ENCODE measurements around the gene MATR3.
A peak's percentile ranks its signal among the peaks of the same experiment; 100 is the strongest.

The MATR3 gene

DNA sequence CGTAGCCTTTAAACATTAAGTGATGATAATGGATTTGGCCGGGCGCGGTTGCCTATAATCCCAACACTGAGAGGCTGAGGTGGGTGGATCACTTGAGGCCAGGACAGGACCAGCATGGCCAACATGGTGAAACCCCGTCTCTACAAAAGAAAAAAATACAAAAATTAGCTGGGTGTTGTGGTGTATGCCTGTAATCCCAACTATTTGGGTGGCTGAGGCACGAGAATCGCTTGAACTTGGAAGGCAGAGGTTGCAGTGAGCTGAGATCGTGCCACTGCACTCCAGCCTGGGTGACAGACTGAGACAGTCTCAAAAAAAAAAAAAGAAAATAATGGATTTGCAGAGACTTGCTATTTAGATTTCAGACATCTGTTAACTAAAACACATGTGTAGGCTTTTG, 9.2 kb upstream of the MATR3 start:
- Histone ChIP-seq H3K27ac (ENCODE audit: low read depth, low read length) (no peak overlapping the region), H3K36me3 (ENCODE audit: insufficient read depth, low read length) (peaks cover 45% of the 10 kb centered on the region), H3K4me3 (ENCODE audit: low read depth, low read length) (no peak overlapping the region), H2AFZ (ENCODE audit: low read length, unreplicated experiment) (no peak overlapping the region), H3K27me3 (ENCODE audit: insufficient read depth, low read length) (no peaks in the 10 kb centered on the region), H3K4me1 (ENCODE audit: control insufficient read depth, insufficient read depth, low read length, unreplicated experiment) (peaks cover 10% of the 10 kb centered on the region), H3K79me2 (ENCODE audit: control insufficient read depth, insufficient read depth, low read length, unreplicated experiment) (no peaks in the 10 kb centered on the region)

DNA sequence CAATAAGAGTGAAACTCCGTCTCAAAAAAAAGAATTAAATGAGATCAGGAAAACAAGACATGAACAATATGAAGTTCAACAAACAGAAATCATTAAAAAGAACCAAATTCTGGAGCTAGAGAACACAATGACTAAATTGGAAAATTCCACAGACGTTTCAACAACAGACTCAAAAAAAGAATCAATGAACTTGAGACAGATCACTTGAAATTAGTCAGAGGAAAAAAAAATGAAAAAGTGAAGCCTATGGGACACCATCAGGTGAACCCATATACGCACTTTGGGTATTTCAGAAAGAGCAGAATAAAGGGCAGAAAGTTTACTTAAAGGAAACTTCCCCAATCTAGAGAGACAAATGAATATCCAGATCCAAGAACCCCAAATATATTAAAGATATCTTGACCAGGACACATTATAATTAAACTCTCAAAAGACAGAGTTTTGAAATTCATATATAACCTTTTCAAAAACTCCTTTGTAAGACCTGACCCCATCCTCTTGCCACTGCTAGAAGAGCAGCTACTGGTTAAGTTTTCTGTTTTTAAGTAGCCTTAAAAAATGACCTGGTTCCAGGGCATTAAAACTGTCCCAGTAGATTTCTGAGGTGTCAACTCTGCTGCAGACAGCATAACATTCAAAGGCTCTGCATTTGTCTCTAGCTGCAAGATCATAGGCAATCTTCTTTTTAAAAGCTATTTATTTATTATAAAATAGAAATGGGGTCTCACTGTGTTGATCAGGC, 7.7 kb upstream of the MATR3 start:
- Histone ChIP-seq H3K4me1 (ENCODE audit: control insufficient read depth, insufficient read depth, low read length, unreplicated experiment) (peaks cover 10% of the 10 kb centered on the region), H3K27ac (ENCODE audit: low read depth, low read length) (no peak overlapping the region), H2AFZ (ENCODE audit: low read length, unreplicated experiment) (no peak overlapping the region), H3K79me2 (ENCODE audit: control insufficient read depth, insufficient read depth, low read length, unreplicated experiment) (no peaks in the 10 kb centered on the region), H3K4me3 (ENCODE audit: low read depth, low read length) (no peak overlapping the region), H3K36me3 (ENCODE audit: insufficient read depth, low read length) (peaks cover 32% of the 10 kb centered on the region), H3K27me3 (ENCODE audit: insufficient read depth, low read length) (no peaks in the 10 kb centered on the region)

DNA sequence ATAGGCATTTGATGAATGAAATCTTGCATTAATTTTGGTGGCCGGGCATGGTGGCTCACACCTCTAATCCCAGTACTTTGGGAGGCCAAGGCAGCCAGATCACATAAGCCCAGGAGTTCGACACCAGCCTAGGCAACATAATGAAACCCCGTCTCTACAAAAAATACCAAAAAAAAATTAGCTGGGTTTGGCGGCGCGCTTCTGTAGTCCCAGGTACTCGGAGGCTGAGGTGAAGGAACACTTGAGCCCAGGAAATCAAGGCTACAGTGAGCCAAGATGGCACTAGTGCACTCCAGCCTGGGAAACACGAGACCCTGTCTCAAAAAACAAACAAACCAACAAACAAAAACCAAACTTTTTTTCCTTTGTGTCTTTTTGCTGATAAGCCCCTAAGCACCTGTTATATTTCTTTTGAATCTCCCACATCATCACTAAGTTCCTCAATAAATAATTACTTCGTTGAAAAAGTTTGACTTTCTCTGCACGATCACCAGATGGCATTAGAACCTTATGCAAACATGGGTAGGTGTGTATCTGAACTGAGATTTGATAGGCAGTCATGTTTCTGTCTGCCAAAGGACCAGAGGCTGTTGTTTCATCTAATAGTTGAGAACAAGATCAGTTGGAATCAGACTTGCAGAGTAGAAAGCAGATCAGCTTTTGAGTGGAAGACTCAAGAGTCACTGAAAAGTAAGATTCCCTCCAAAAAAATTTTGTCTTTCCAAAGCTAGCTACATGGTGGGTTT, 5.5 kb upstream of the MATR3 start:
- peaks cover 31% of the 10 kb centered on the region for H3K36me3 ChIP-seq (ENCODE audit: insufficient read depth, low read length)
- no peak overlapping the region for H3K4me3 ChIP-seq (ENCODE audit: low read depth, low read length)
- no peak overlapping the region for H3K27ac ChIP-seq (ENCODE audit: low read depth, low read length)
- no peaks in the 10 kb centered on the region for H3K79me2 ChIP-seq (ENCODE audit: control insufficient read depth, insufficient read depth, low read length, unreplicated experiment)
- no peak overlapping the region for H2AFZ ChIP-seq (ENCODE audit: low read length, unreplicated experiment)
- no peaks in the 10 kb centered on the region for H3K27me3 ChIP-seq (ENCODE audit: insufficient read depth, low read length)
- no peaks in the 10 kb centered on the region for H3K4me1 ChIP-seq (ENCODE audit: control insufficient read depth, insufficient read depth, low read length, unreplicated experiment)

DNA sequence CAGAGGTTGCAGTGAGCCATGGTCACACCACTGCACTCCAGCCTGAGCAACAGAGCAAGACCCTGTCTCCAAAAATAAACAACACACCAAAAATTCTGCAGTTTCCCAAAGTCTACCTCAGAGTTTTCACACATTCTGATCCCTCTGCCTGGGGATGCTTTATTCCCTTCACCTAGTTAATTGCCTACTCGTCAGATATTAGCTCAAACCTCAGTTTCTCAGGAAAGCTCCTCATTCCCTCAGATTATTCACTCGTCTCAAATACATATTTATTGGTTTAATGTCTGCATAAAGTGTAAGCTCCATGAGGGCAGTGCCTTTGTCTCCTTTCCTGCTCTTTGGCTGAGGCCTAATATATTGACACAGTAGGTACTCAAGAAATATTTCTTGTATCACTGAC, 2.5 kb upstream of the MATR3 start:
- H3K36me3 ChIP-seq (ENCODE audit: insufficient read depth, low read length): 0 out of 2 replicates have a peak, but pooled peaks cover 8% of the 10 kb centered on the region
- H3K4me1 ChIP-seq (ENCODE audit: control insufficient read depth, insufficient read depth, low read length, unreplicated experiment): peaks cover 3% of the 10 kb centered on the region
- H2AFZ ChIP-seq (ENCODE audit: low read length, unreplicated experiment): no peak overlapping the region
- no peak overlapping the region for H3K4me3 ChIP-seq (ENCODE audit: low read depth, low read length)
- no peak overlapping the region for H3K27ac ChIP-seq (ENCODE audit: low read depth, low read length)
- H3K27me3 ChIP-seq (ENCODE audit: insufficient read depth, low read length): no peaks in the 10 kb centered on the region
- peaks cover 23% of the 10 kb centered on the region for H3K79me2 ChIP-seq (ENCODE audit: control insufficient read depth, insufficient read depth, low read length, unreplicated experiment)

DNA sequence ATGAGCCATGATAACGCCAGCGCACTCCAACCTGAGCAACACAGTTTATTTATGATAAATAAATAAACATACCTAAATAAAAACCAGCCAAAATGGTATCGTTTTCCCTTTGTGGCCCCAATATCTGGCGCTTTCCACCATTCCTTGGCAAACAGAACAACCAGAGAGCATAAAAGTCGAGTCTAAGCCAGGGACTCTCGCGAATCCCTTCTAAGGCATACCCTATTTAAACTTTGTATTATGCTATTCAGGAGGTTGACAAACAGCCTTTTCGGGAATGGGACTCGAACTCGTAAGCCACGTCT, 386 bp upstream of the MATR3 start:
- H3K4me3 ChIP-seq (ENCODE audit: low read depth, low read length): peak overlapping the region; percentile 99
- 0 out of 2 replicates have a peak, but pooled peaks cover 5% of the 10 kb centered on the region for H3K36me3 ChIP-seq (ENCODE audit: insufficient read depth, low read length)
- peaks cover 44% of the 10 kb centered on the region for H3K79me2 ChIP-seq (ENCODE audit: control insufficient read depth, insufficient read depth, low read length, unreplicated experiment)
- peak overlapping the region; percentile 79 for H2AFZ ChIP-seq (ENCODE audit: low read length, unreplicated experiment)
- peaks cover 18% of the 10 kb centered on the region for H3K4me1 ChIP-seq (ENCODE audit: control insufficient read depth, insufficient read depth, low read length, unreplicated experiment)
- H3K27me3 ChIP-seq (ENCODE audit: insufficient read depth, low read length): no peaks in the 10 kb centered on the region
- H3K27ac ChIP-seq (ENCODE audit: low read depth, low read length): peak overlapping the region; percentile 93

DNA sequence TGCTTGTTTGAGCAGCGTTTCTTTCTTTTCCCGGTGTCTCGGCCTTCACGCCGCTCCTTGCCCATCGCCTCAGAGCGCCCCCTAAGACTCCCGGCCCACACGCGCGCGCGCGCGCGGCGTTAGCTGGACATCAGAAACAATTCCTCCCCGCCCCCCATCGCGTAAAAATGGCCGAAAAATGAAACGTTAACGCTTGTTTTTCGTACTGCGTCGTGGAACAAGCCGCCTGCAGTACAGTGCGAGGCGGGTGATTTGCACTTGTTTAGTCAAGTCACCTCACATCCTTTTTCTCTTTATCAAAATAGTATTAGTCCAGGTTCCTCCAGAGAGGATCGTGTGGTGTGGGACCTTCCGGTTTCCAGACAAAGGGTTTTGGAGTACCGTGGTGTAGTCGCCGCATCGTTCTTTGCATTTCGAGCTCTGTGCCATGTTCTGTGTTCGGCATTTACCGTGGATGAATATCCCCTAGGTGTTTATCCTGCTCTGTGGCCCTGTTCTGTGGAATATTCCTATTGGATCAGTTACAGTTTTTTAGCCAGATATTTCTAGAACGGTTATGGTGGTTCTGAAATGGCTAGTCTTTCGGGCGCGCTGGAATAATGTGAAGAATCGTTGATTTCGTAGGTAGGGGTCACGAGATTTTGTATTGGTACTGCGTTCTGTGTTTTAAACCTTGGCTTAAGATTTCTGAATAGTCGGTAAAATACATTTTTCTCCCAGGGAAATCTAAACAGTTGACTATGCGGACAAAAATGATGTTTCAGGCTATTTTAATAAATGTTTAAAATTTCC, 1.0 kb downstream of the MATR3 start:
- peaks cover 58% of the 10 kb centered on the region for H3K79me2 ChIP-seq (ENCODE audit: control insufficient read depth, insufficient read depth, low read length, unreplicated experiment)
- H3K36me3 ChIP-seq (ENCODE audit: insufficient read depth, low read length): peaks cover 5% of the 10 kb centered on the region; the same call in 1 of the 2 replicates
- peak overlapping the region; percentile 99 for H3K4me3 ChIP-seq (ENCODE audit: low read depth, low read length)
- no peak overlapping the region for H2AFZ ChIP-seq (ENCODE audit: low read length, unreplicated experiment)
- H3K27ac ChIP-seq (ENCODE audit: low read depth, low read length): peak overlapping the region; percentile 93
- H3K27me3 ChIP-seq (ENCODE audit: insufficient read depth, low read length): no peaks in the 10 kb centered on the region
- H3K4me1 ChIP-seq (ENCODE audit: control insufficient read depth, insufficient read depth, low read length, unreplicated experiment): peaks cover 20% of the 10 kb centered on the region

DNA sequence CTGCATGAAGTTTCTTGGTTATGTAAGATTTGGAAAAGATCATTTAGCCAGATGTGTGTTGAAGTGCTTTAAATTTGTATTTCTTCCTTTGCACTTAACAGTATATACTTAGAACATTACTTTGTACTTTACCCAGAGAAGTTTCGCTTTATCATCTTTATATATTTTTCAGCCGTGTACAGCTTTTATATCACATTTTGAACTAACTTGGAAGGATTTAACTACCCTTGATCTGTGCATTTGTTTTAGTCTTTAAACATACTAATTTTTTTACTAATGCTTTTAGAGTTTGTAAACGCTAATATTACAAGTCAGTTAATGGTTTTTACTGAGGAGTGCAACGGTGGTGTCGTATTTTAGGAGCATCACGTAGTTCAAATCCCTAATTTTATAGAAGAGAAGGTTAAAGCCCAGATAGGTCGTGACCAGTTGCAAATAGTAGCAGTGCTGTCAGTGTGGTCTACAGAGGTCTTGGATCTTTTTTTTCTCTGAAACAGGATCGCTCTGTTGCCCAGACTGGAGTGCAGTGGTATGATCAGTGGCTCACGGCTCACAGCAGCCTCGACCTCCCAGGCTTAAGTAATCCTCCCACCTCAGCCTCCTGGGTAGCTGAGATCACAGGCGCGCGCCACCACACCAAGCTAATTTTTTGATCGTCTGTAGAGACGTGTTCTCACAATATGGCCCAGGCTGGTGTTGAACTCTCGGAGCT, 2.0 kb downstream of the MATR3 start:
- Histone ChIP-seq H3K27ac (ENCODE audit: low read depth, low read length) (peak overlapping the region; percentile 93), H3K36me3 (ENCODE audit: insufficient read depth, low read length) (peaks cover 5% of the 10 kb centered on the region; the same call in 1 of the 2 replicates), H3K4me1 (ENCODE audit: control insufficient read depth, insufficient read depth, low read length, unreplicated experiment) (peaks cover 22% of the 10 kb centered on the region)

DNA sequence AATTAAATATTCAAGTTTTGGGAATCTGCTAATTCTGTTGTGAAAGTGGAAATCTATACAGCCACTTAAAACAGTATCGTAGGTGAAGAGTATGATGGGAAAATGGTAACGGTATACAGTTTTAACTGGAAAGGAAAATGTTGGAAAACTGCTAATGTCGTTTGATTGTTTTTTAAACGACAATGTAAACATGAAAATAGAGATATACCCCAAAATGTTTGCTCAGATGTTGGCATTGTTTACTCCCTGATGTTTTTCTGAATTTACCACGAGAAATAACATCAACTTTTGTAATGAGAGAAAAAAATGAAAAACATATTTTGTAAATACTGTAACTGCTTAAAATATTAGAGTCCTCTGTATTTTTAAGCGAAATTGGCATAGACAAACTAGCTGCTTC, 2.7 kb downstream of the MATR3 start:
- H3K4me1 ChIP-seq (ENCODE audit: control insufficient read depth, insufficient read depth, low read length, unreplicated experiment): peaks cover 22% of the 10 kb centered on the region
- H3K79me2 ChIP-seq (ENCODE audit: control insufficient read depth, insufficient read depth, low read length, unreplicated experiment): peaks cover 74% of the 10 kb centered on the region
- H3K36me3 ChIP-seq (ENCODE audit: insufficient read depth, low read length): peaks cover 5% of the 10 kb centered on the region; the same call in 1 of the 2 replicates
- no peaks in the 10 kb centered on the region for H3K27me3 ChIP-seq (ENCODE audit: insufficient read depth, low read length)
- H3K4me3 ChIP-seq (ENCODE audit: low read depth, low read length): peak overlapping the region; percentile 99
- no peak overlapping the region for H3K27ac ChIP-seq (ENCODE audit: low read depth, low read length)
- H2AFZ ChIP-seq (ENCODE audit: low read length, unreplicated experiment): no peak overlapping the region

More for the DNA sequence above, 2.0 kb downstream of the MATR3 start:
- Histone ChIP-seq H3K79me2 (ENCODE audit: control insufficient read depth, insufficient read depth, low read length, unreplicated experiment) (peaks cover 67% of the 10 kb centered on the region), H2AFZ (ENCODE audit: low read length, unreplicated experiment) (no peak overlapping the region), H3K27me3 (ENCODE audit: insufficient read depth, low read length) (no peaks in the 10 kb centered on the region), H3K4me3 (ENCODE audit: low read depth, low read length) (peak overlapping the region; percentile 99)

DNA sequence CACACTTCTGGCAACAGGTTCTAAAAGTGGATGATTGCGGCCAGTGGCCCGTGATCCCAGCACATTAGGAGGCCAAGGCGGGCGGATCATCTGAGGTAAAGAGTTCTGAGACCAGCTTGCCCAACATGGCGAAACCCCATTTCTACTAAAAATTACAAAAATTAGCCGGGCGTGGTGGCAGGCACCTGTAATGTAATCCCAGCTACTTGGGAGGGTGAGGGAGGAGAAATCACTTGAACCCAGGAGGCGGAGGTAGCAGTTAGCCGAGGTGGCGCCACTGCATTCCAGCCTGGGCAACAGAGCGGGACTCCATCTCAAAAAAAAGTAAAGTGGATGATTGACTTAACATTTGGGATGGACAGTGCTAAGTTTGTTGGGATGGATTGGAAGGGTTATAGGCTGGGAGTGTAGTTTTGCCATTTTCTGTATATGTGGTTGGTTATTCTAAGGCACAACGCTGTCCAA, 3.4 kb downstream of the MATR3 start:
- Histone ChIP-seq H3K4me1 (ENCODE audit: control insufficient read depth, insufficient read depth, low read length, unreplicated experiment) (peaks cover 26% of the 10 kb centered on the region), H3K27me3 (ENCODE audit: insufficient read depth, low read length) (no peaks in the 10 kb centered on the region), H3K36me3 (ENCODE audit: insufficient read depth, low read length) (peaks cover 5% of the 10 kb centered on the region; the same call in 1 of the 2 replicates), H2AFZ (ENCODE audit: low read length, unreplicated experiment) (no peak overlapping the region), H3K4me3 (ENCODE audit: low read depth, low read length) (peak overlapping the region; percentile 99), H3K27ac (ENCODE audit: low read depth, low read length) (no peak overlapping the region), H3K79me2 (ENCODE audit: control insufficient read depth, insufficient read depth, low read length, unreplicated experiment) (peaks cover 81% of the 10 kb centered on the region)
